ENCODE measurements around the gene PRDM16. TPM values are rescaled to one million over a fixed set of nuclear protein-coding genes. Genes with fewer than 3 reads are reported as not detected.

PRDM16 gene
- total RNA-seq, 1 donor from 2014 or later, result 84.2 TPM

DNA sequence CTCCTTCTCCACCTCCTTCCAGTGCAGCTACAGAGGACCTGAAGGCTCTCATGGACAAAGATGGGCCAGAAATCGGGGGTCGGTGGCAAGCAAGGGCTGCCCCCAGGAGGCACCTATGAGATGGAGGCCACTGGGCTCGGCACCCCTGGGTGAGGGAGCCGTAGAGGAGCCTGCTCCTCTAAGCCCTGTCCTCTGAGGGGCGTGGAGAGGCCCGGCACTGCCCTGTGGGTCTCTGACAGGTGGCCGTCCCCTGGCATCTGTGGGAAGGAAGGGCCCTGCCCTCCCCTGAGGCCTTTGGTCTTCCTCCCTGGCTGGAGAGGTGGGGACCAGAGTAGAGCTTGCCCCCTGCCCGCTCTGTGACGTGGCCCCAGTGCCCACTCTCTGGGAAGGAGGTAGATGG is 30.9 kb downstream of the PRDM16 start:
- Histone ChIP-seq H3K36me3 (no peaks in the 10 kb centered on the region), H3K4me3 (no peak overlapping the region), H3K4me1 (peaks cover 11 to 56% of the 10 kb centered on the region in 2 donors), H3K27me3 (no peaks in the 10 kb centered on the region), H3K9me3 (no peaks in the 10 kb centered on the region), H3K27ac (no peak overlapping the region)
- TF ChIP-seq, protein P1, sequence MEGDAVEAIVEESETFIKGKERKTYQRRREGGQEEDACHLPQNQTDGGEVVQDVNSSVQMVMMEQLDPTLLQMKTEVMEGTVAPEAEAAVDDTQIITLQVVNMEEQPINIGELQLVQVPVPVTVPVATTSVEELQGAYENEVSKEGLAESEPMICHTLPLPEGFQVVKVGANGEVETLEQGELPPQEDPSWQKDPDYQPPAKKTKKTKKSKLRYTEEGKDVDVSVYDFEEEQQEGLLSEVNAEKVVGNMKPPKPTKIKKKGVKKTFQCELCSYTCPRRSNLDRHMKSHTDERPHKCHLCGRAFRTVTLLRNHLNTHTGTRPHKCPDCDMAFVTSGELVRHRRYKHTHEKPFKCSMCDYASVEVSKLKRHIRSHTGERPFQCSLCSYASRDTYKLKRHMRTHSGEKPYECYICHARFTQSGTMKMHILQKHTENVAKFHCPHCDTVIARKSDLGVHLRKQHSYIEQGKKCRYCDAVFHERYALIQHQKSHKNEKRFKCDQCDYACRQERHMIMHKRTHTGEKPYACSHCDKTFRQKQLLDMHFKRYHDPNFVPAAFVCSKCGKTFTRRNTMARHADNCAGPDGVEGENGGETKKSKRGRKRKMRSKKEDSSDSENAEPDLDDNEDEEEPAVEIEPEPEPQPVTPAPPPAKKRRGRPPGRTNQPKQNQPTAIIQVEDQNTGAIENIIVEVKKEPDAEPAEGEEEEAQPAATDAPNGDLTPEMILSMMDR (IDR thresholded peaks at IDR 0.05), result no peak
- intact Hi-C loops (cut with DNase I), result no loop called here
- no peak for DNase-seq (ENCODE audit: low spot score in 2 of 2)

DNA sequence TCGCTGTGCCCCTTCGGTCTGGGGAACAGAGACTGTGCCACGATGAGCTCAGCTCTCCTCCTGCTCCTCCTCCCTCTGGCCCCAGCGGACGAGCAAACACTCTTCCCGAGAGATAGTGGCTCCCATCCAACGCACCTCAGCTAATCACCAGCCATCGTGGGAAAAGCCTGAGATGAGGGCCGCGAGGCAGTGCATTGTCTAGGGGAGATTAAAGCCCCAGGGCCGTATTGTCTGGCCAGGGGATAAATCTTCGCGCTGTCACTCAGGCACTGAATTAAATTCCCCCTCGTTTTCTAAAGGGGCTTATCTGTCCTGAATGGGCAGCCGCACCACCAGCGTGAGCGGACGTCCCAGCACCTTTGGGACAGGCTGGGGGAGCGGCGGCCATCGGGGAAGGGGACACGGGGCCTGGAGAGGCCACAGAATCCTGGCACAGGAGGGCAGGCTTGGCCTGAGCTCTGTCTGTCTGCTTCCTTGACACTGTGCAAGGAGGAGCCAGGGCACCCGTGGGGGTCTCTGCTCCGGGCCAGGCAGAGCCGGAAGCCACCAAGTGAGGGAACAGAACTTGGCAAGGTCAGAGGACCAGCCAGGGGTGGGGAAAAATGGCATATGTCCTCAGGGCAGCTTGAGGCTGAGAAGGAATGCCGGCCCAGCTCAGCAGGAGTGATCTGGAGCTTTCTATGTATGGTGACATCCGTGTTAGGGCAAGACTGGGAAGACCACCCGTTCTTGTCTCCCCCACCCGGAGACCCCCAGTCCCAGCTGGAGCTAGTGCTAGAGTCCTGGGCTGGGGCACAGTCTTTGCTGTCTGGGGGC is 32.3 kb downstream of the PRDM16 start:
- Histone ChIP-seq H3K9me3 (no peaks in the 10 kb centered on the region), H3K4me1 (peaks cover 10 to 57% of the 10 kb centered on the region in 2 donors), H3K4me3 (no peak overlapping the region), H3K27me3 (no peaks in the 10 kb centered on the region), H3K27ac (peak overlapping the region; percentile 50 to 66), H3K36me3 (no peaks in the 10 kb centered on the region)
- no peak for DNase-seq (ENCODE audit: low spot score in 2 of 2)
- intact Hi-C loops (cut with DNase I), result no loop called here
- TF ChIP-seq, protein P1 (IDR thresholded peaks at IDR 0.05), result peak in 1 of 3 experiments; percentile 30

DNA sequence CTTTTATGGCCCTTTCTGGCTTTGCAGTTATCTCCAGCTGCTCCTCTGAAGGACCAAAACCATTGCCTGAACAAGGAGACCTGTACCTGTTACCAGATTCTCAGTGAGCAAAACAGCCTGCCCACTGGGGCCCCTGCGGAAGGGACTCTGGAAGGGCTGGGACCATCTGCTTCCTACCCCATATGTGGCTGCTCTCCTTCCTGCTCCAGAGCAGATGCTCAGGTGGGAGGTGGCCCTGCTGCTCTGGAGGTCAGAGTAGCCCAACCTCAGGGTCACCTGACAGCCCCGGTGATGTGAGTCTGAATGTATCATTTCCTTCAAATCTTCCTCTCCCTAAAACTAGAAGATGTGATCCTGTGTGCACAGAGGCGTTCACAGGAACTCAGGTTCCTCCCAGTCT is 33.6 kb downstream of the PRDM16 start:
- no peak overlapping the region for H3K4me3 ChIP-seq
- H3K9me3 ChIP-seq, result no peaks in the 10 kb centered on the region
- peaks cover 0 to 5% of the 10 kb centered on the region in 2 donors for H3K36me3 ChIP-seq
- peaks cover 10 to 51% of the 10 kb centered on the region in 2 donors for H3K4me1 ChIP-seq
- TF ChIP-seq, protein P1 (IDR thresholded peaks at IDR 0.05), result no peak
- intact Hi-C loops (cut with DNase I), result no loop called here
- H3K27ac ChIP-seq, result no peak overlapping the region
- DNase-seq (ENCODE audit: low spot score in 2 of 2), result no peak
- no peaks in the 10 kb centered on the region for H3K27me3 ChIP-seq

DNA sequence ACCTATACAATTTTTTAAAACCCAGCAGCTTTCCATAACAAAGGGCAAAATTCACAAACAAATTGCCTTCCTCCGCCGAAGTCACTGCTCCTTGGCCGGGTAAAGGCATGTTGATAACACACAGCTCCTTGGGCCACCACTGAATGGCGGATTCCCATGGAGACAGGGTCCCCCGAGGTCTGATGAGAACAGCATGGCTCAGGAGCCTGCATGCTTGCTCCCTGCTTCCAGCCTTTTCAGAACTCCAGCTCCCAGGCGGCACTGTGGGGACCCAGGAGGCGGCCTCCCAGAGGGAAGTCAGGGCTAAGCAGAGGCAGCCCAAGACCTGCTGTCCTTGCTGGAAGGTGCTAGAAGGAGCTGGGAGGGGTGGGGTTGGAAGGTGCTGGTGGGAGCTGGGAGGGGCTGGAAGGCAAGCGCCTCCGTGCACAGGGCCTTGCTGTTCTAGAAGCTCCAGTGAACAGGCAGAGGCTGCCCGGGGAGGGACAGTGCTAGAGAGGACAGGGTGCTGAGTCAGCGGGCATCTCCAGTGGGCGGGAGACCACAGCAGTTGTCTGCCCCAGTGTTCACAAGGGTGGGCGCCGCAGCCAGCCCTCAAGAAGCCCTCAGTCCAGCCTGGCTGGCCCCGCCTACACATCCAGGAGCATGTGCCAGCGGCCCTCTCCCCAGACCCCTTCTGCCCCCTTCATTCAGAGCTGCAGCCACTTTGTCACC is 35.1 kb downstream of the PRDM16 start:
- Histone ChIP-seq H3K4me1 (peaks cover 10 to 48% of the 10 kb centered on the region in 2 donors), H3K36me3 (peaks cover 0 to 6% of the 10 kb centered on the region in 2 donors), H3K27me3 (no peaks in the 10 kb centered on the region), H3K4me3 (no peak overlapping the region), H3K27ac (no peak overlapping the region), H3K9me3 (no peaks in the 10 kb centered on the region)
- intact Hi-C loops (cut with DNase I), result no loop called here
- DNase-seq (ENCODE audit: low spot score in 2 of 2), result no peak
- TF ChIP-seq, protein P1 (IDR thresholded peaks at IDR 0.05), result no peak

DNA sequence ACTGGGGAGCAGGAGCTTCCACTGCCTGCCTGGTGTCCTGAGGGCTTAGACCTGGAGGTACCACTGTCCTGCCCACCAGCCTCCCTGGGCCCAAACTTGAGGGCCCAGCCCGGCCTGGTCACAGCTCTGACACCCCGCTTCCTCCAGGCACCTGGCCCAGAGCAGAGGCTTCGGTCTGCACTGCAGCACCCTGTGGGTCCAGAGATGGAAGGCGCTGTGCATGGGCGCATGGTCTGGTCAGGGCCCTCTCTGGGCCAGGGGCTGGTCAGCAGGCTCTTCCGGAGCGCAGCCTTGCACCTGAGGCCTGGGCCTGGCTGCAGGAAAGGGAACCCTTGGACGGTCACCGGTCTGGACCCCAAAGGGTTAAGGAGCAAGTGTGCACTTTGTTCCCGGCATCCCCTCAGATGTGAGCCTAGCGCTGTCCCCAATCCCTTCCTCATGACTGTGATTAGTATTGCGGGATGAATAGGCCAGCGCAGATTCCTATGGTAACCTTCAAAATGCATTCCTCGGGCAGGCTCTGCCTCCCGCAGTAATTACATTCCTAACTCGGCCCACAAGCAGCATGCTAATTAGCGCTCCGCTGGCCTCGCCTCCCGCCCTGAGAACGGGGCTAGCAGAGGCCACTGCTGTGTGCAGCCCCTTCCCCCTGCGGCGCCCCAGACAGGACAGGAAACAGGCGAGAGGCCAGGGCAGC is 36.3 kb downstream of the PRDM16 start:
- TF ChIP-seq, protein P1 (IDR thresholded peaks at IDR 0.05), result no peak
- intact Hi-C loops (cut with DNase I), result no loop called here
- H3K4me1 ChIP-seq, result peaks cover 10 to 45% of the 10 kb centered on the region in 2 donors
- no peaks in the 10 kb centered on the region for H3K9me3 ChIP-seq
- H3K27ac ChIP-seq, result peak overlapping the region; percentile 1 to 35
- no peak for DNase-seq (ENCODE audit: low spot score in 2 of 2)
- no peak overlapping the region for H3K4me3 ChIP-seq
- H3K27me3 ChIP-seq, result no peaks in the 10 kb centered on the region
- H3K36me3 ChIP-seq, result peaks cover 0 to 6% of the 10 kb centered on the region in 2 donors

Measured in ascending aorta (tissue), 2 donors.